ENCODE measurements around the gene ARAP1.

Gene ARAP1

DNA sequence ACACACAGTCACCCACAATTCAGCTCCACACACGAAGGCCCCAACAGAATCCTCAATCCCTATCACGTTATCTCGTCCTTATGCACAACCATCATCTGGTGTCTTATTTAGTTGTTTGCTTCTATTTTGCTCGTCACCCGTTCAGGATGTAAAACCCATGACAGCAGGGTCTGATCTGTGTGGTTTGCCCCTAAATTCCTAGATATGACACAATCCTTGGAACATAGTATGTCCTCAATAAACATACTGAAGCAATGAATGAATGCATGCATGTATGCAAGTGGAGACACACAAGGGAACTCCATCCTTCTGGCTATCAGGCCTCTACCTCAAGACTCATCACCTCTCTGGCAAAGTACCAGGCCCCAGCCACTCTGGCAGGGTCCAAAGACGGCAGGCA is 21.5 kb upstream of the ARAP1 start:
- no peak for DNase-seq (ENCODE audit: low read depth)
- no peak for TF ChIP-seq POLR2A (IDR thresholded peaks at IDR 0.05; ENCODE audit: extremely low read depth, insufficient read length)
- TF ChIP-seq, protein P1, sequence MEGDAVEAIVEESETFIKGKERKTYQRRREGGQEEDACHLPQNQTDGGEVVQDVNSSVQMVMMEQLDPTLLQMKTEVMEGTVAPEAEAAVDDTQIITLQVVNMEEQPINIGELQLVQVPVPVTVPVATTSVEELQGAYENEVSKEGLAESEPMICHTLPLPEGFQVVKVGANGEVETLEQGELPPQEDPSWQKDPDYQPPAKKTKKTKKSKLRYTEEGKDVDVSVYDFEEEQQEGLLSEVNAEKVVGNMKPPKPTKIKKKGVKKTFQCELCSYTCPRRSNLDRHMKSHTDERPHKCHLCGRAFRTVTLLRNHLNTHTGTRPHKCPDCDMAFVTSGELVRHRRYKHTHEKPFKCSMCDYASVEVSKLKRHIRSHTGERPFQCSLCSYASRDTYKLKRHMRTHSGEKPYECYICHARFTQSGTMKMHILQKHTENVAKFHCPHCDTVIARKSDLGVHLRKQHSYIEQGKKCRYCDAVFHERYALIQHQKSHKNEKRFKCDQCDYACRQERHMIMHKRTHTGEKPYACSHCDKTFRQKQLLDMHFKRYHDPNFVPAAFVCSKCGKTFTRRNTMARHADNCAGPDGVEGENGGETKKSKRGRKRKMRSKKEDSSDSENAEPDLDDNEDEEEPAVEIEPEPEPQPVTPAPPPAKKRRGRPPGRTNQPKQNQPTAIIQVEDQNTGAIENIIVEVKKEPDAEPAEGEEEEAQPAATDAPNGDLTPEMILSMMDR (IDR thresholded peaks at IDR 0.05; ENCODE audit: low read depth, low read length), result no peak
- TF ChIP-seq, protein P2, sequence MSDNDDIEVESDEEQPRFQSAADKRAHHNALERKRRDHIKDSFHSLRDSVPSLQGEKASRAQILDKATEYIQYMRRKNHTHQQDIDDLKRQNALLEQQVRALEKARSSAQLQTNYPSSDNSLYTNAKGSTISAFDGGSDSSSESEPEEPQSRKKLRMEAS (IDR thresholded peaks at IDR 0.05; ENCODE audit: low read depth, low read length), result no peak
- no peak for TF ChIP-seq MYC (IDR thresholded peaks at IDR 0.05; ENCODE audit: low read depth, low read length)
- no peak overlapping the region for H3K4me3 ChIP-seq (ENCODE audit: low read depth, low read length)

DNA sequence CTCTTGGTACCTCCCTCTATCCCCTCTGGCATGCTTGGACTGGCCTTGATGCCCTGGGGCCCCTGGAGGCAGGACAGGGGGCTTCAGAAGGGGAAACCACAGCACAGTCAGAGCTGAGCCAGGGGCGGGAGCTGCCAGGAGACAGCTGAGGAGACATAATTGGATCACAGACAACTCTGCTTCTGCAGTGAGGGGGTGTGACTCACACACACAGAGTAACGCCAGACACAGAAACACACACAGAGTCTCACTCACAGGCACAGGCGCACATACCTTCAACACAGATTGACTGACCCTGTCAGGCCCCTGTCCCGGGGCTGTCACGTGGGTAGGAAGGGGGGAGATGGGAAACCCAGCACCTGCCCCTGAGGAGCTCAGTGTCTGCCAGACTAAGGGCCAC is 21.1 kb upstream of the ARAP1 start:
- no peak overlapping the region for H3K4me3 ChIP-seq (ENCODE audit: low read depth, low read length)
- TF ChIP-seq, protein P1 (IDR thresholded peaks at IDR 0.05; ENCODE audit: low read depth, low read length), result no peak
- TF ChIP-seq POLR2A (IDR thresholded peaks at IDR 0.05; ENCODE audit: extremely low read depth, insufficient read length) (no peak), MYC (IDR thresholded peaks at IDR 0.05; ENCODE audit: low read depth, low read length) (no peak)
- TF ChIP-seq, protein P2 (IDR thresholded peaks at IDR 0.05; ENCODE audit: low read depth, low read length), result no peak
- DNase-seq (ENCODE audit: low read depth), result no peak

DNA sequence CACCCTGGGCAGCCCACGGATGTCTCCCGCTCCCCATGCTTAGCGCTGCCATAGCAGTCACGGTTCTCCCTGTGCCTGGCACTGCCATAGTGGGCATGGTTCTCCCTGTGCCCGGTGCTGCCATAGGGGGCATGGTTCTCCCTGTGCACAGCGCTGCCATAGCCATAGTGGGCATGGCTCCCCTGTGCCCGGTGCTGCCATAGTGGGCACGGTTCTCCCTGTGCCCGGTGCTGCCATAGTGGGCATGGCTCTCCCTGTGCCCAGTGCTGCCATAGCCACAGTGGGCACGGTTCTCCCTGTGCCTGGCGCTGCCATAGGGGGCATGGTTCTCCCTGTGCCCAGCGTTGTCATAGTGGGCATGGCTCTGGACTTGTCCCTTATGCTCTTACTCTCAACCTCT is 19.9 kb upstream of the ARAP1 start:
- TF ChIP-seq POLR2A (IDR thresholded peaks at IDR 0.05; ENCODE audit: extremely low read depth, insufficient read length) (no peak), MYC (IDR thresholded peaks at IDR 0.05; ENCODE audit: low read depth, low read length) (no peak)
- TF ChIP-seq, protein P2 (IDR thresholded peaks at IDR 0.05; ENCODE audit: low read depth, low read length), result no peak
- TF ChIP-seq, protein P1 (IDR thresholded peaks at IDR 0.05; ENCODE audit: low read depth, low read length), result no peak
- DNase-seq (ENCODE audit: low read depth), result no peak
- H3K4me3 ChIP-seq (ENCODE audit: low read depth, low read length), result no peak overlapping the region

DNA sequence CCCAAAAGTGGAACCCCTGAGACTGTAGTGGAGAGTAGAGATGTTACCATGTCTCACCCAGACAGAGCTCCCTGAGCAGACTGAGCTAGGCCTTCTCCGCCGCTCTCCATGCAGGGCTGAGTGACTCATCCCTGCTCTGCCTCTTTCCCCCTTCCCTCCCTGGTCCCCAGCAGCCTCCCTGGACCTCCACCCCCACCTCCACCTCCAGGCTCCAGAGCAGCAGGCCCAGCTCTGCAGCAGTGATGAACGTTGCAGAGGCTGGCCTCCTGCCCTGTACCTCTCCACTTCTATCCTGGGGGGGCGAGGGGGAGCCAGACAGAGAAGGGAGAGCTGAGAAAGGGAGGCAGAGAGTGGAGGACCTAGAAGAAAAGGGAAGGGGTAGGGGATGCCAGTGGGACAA is 19.3 kb upstream of the ARAP1 start:
- H3K4me3 ChIP-seq (ENCODE audit: low read depth, low read length), result no peak overlapping the region
- TF ChIP-seq, protein P2 (IDR thresholded peaks at IDR 0.05; ENCODE audit: low read depth, low read length), result no peak
- TF ChIP-seq POLR2A (IDR thresholded peaks at IDR 0.05; ENCODE audit: extremely low read depth, insufficient read length), result no peak
- TF ChIP-seq, protein P1 (IDR thresholded peaks at IDR 0.05; ENCODE audit: low read depth, low read length), result no peak
- TF ChIP-seq MYC (IDR thresholded peaks at IDR 0.05; ENCODE audit: low read depth, low read length), result no peak
- no peak for DNase-seq (ENCODE audit: low read depth)

DNA sequence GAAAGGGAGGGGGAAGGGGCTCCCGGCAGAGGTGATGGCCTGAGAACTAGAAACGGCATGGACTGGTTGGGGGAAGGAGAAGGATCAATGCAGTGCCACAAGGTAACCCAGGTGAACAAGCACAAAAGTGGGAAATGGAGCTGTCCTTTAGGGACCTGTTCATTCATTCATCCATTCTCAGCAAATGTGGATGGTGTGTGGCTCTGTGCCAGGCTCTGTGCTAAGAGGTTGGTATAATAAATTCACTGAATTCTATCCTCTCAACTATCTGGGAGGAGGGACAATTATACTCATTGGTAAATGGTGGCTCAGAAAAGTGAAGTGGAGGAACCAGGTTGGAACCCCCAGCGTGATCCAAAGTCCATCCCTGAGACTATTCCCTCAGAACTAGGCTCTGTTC is 18.6 kb upstream of the ARAP1 start:
- no peak for TF ChIP-seq POLR2A (IDR thresholded peaks at IDR 0.05; ENCODE audit: extremely low read depth, insufficient read length)
- TF ChIP-seq, protein P2 (IDR thresholded peaks at IDR 0.05; ENCODE audit: low read depth, low read length), result no peak
- DNase-seq (ENCODE audit: low read depth), result no peak

DNA sequence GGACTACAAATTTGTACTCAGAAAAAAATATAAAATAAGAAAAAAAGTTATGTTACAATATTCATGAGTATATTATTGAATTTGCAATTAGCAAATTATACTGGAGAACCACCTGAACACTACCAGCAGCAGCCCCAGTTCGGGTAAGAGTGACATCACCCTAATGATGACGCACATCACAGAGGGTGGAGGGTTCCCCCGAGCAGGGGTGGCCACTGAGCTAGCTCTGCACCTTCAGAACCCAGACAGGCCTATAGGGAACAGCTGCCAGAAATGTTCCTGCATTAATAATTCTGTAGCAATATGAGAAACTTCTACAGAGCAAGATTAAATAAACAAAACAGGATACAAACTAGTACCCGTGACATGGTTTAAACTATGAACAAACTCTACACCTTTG is 17.5 kb upstream of the ARAP1 start:
- TF ChIP-seq, protein P1 (IDR thresholded peaks at IDR 0.05; ENCODE audit: low read depth, low read length), result no peak
- no peak for TF ChIP-seq POLR2A (IDR thresholded peaks at IDR 0.05; ENCODE audit: extremely low read depth, insufficient read length)
- TF ChIP-seq MYC (IDR thresholded peaks at IDR 0.05; ENCODE audit: low read depth, low read length), result no peak
- TF ChIP-seq, protein P2 (IDR thresholded peaks at IDR 0.05; ENCODE audit: low read depth, low read length), result no peak
- no peak for DNase-seq (ENCODE audit: low read depth)
- H3K4me3 ChIP-seq (ENCODE audit: low read depth, low read length), result no peak overlapping the region

More for the DNA sequence above, 18.6 kb upstream of the ARAP1 start:
- H3K4me3 ChIP-seq (ENCODE audit: low read depth, low read length), result no peak overlapping the region
